Measurements from ENCODE around the gene ASB7. TPM values are rescaled to one million over a fixed set of nuclear protein-coding genes. Genes with fewer than 3 reads are reported as not detected.

Gene ASB7
- total RNA-seq, 2 donors from 2014 or later, result 14.3 to 16.2 TPM

- Histone ChIP-seq H3K4me3 (ENCODE audit: low read length) (no peak overlapping the region), H3K27me3 (ENCODE audit: control insufficient read depth, insufficient read depth, low read length, poor library complexity, severe bottlenecking) (no peaks in the 10 kb centered on the region), H3K27ac (ENCODE audit: low read depth, low read length) (no peak overlapping the region), H3K9me3 (ENCODE audit: control insufficient read depth, low read length) (no peaks in the 10 kb centered on the region), H3K9ac (ENCODE audit: extremely low read depth, low read length, poor library complexity, severe bottlenecking) (no peak overlapping the region), H3K4me1 (ENCODE audit: control insufficient read depth, insufficient read depth, low read length) (no peaks in the 10 kb centered on the region), H3K36me3 (ENCODE audit: control insufficient read depth, insufficient read depth, low read length) (no peaks in the 10 kb centered on the region)
- no peak for DNase-seq
- Mint-ChIP-seq H3K4me3 (no peak overlapping the region), H3K27me3 (ENCODE audit: insufficient read depth) (peaks cover 7% of the 10 kb centered on the region), H3K27ac (no peak overlapping the region), H3K36me3 (ENCODE audit: low read depth) (no peaks in the 10 kb centered on the region), H3K4me1 (no peaks in the 10 kb centered on the region), H3K9me3 (peaks cover 42% of the 10 kb centered on the region)
- WGBS, 2 experiments (ENCODE audit: insufficient coverage in 1 of 2, insufficient read length in 1 of 2), result 89% methylated on average over 4 of the region's 4 CpGs; no CpG with 5 or more reads in 1 of the 2 experiments
- TF ChIP-seq CTCF (conservative IDR thresholded peaks at IDR 0.05), result no peak
These were observed 80.1 kb downstream of the ASB7 start for GRCh38 chr15:100682468-100682867.

- Mint-ChIP-seq H3K4me1 (no peaks in the 10 kb centered on the region), H3K27ac (no peak overlapping the region), H3K27me3 (ENCODE audit: insufficient read depth) (peaks cover 7% of the 10 kb centered on the region), H3K4me3 (no peak overlapping the region), H3K36me3 (ENCODE audit: low read depth) (no peaks in the 10 kb centered on the region), H3K9me3 (peaks cover 38% of the 10 kb centered on the region)
- WGBS, 2 experiments (ENCODE audit: insufficient coverage in 1 of 2, insufficient read length in 1 of 2), result 78 to 91% methylated on average over 4 to 6 of the region's 6 CpGs
- Histone ChIP-seq H3K27ac (ENCODE audit: low read depth, low read length) (no peak overlapping the region), H3K27me3 (ENCODE audit: control insufficient read depth, insufficient read depth, low read length, poor library complexity, severe bottlenecking) (no peaks in the 10 kb centered on the region), H3K4me1 (ENCODE audit: control insufficient read depth, insufficient read depth, low read length) (no peaks in the 10 kb centered on the region), H3K36me3 (ENCODE audit: control insufficient read depth, insufficient read depth, low read length) (no peaks in the 10 kb centered on the region), H3K9ac (ENCODE audit: extremely low read depth, low read length, poor library complexity, severe bottlenecking) (no peak overlapping the region), H3K4me3 (ENCODE audit: low read length) (no peak overlapping the region), H3K9me3 (ENCODE audit: control insufficient read depth, low read length) (no peaks in the 10 kb centered on the region)
- DNase-seq, result no peak
- TF ChIP-seq CTCF (conservative IDR thresholded peaks at IDR 0.05), result no peak
These were observed 81.0 kb downstream of the ASB7 start for GRCh38 chr15:100683434-100683833.

- H3K27ac ChIP-seq (ENCODE audit: low read depth, low read length), result no peak overlapping the region
- no peak overlapping the region for H3K4me3 Mint-ChIP-seq
- no peaks in the 10 kb centered on the region for H3K36me3 ChIP-seq (ENCODE audit: control insufficient read depth, insufficient read depth, low read length)
- H3K9me3 Mint-ChIP-seq, result peaks cover 27% of the 10 kb centered on the region
- no peaks in the 10 kb centered on the region for H3K27me3 ChIP-seq (ENCODE audit: control insufficient read depth, insufficient read depth, low read length, poor library complexity, severe bottlenecking)
- H3K4me1 Mint-ChIP-seq, result no peaks in the 10 kb centered on the region
- no peak for DNase-seq
- no peak overlapping the region for H3K4me3 ChIP-seq (ENCODE audit: low read length)
- no peaks in the 10 kb centered on the region for H3K4me1 ChIP-seq (ENCODE audit: control insufficient read depth, insufficient read depth, low read length)
- TF ChIP-seq CTCF (conservative IDR thresholded peaks at IDR 0.05), result no peak
- no peaks in the 10 kb centered on the region for H3K36me3 Mint-ChIP-seq (ENCODE audit: low read depth)
- H3K9ac ChIP-seq (ENCODE audit: extremely low read depth, low read length, poor library complexity, severe bottlenecking), result no peak overlapping the region
- whole genome bisulfite sequencing, 2 experiments (ENCODE audit: insufficient coverage in 1 of 2, insufficient read length in 1 of 2), result 95 to 100% methylated on average over 3 to 6 of the region's 6 CpGs
- no peaks in the 10 kb centered on the region for H3K9me3 ChIP-seq (ENCODE audit: control insufficient read depth, low read length)
- H3K27ac Mint-ChIP-seq, result no peak overlapping the region
- peaks cover 7% of the 10 kb centered on the region for H3K27me3 Mint-ChIP-seq (ENCODE audit: insufficient read depth)
These were observed 82.2 kb downstream of the ASB7 start for GRCh38 chr15:100684591-100684990.
